ENCODE measurements around the gene EFCAB5. TPM values are rescaled to one million over a fixed set of nuclear protein-coding genes. Genes with fewer than 3 reads are reported as not detected.

Gene EFCAB5
- total and polyA plus RNA-seq, 4 donors: under 0.01 to 0.05 TPM; not detected in 2

GRCh38 chr17:29980261-29980660 is 38.8 kb downstream of the EFCAB5 start (continued):
- TF ChIP-seq NR2F2 (IDR thresholded peaks at IDR 0.05) (no peak), CTCF (IDR thresholded peaks at IDR 0.05; ENCODE audit: low read depth, low read length, missing input control) (no peak)

- DNase-seq (ENCODE audit: low spot score): no peak
- no peaks in the 10 kb centered on the region for H3K36me3 ChIP-seq (ENCODE audit: control insufficient read depth in 4 of 4, insufficient read depth in 3 of 4, low read depth in 1 of 4, low read length in 3 of 4)
- H3K4me3 ChIP-seq (ENCODE audit: low read depth in 1 of 3, low read length in 3 of 3): no peak overlapping the region
- WGBS: 76% methylated on average over 1 of the region's 1 CpG
- TF ChIP-seq NR2F2 (IDR thresholded peaks at IDR 0.05) (no peak), HNF4A (conservative IDR thresholded peaks at IDR 0.05) (no peak), FOXA1 (IDR thresholded peaks at IDR 0.05) (no peak)
- H3K9me3 ChIP-seq (ENCODE audit: control insufficient read depth in 4 of 4, low read length in 3 of 4): no peaks in the 10 kb centered on the region
- H3K4me1 ChIP-seq (ENCODE audit: control insufficient read depth in 4 of 4, insufficient read depth in 4 of 4, low read length in 3 of 4): no peaks in the 10 kb centered on the region
- no peak overlapping the region for H3K9ac ChIP-seq (ENCODE audit: low read depth in 1 of 2, low read length in 2 of 2)
- H3K27ac ChIP-seq (ENCODE audit: low read depth in 1 of 2, low read length in 2 of 2): no peak overlapping the region
- no peaks in the 10 kb centered on the region for H3K27me3 ChIP-seq (ENCODE audit: control insufficient read depth in 4 of 4, insufficient read depth in 4 of 4, low read length in 3 of 4)
Observed at GRCh38 chr17:29982991-29983653, 41.7 kb downstream of the EFCAB5 start.

- Histone ChIP-seq H3K27ac (ENCODE audit: low read depth in 1 of 2, low read length in 2 of 2) (no peak overlapping the region), H3K9me3 (ENCODE audit: control insufficient read depth in 4 of 4, low read length in 3 of 4) (peaks cover 0 to 2% (median 0%) of the 10 kb centered on the region in 4 donors), H3K27me3 (ENCODE audit: control insufficient read depth in 4 of 4, insufficient read depth in 4 of 4, low read length in 3 of 4) (no peaks in the 10 kb centered on the region), H3K4me1 (ENCODE audit: control insufficient read depth in 4 of 4, insufficient read depth in 4 of 4, low read length in 3 of 4) (no peaks in the 10 kb centered on the region), H3K4me3 (ENCODE audit: low read depth in 1 of 3, low read length in 3 of 3) (no peak overlapping the region), H3K9ac (ENCODE audit: low read depth in 1 of 2, low read length in 2 of 2) (no peak overlapping the region), H3K36me3 (ENCODE audit: control insufficient read depth in 4 of 4, insufficient read depth in 3 of 4, low read depth in 1 of 4, low read length in 3 of 4) (no peaks in the 10 kb centered on the region)
- no peak for DNase-seq (ENCODE audit: low spot score)
- 88% methylated on average over 3 of the region's 3 CpGs for WGBS
- TF ChIP-seq CTCF (IDR thresholded peaks at IDR 0.05; ENCODE audit: low read depth, low read length, missing input control): no peak
- TF ChIP-seq RAD21 (IDR thresholded peaks at IDR 0.05): no peak
- no peak for TF ChIP-seq NR2F2 (IDR thresholded peaks at IDR 0.05)
- no peak for TF ChIP-seq REST (IDR thresholded peaks at IDR 0.05)
- no peak for TF ChIP-seq GABPA (IDR thresholded peaks at IDR 0.05 in 1 of 2, conservative IDR thresholded peaks at IDR 0.05 in 1 of 2)
- no peak for TF ChIP-seq FOXA1 (IDR thresholded peaks at IDR 0.05)
- TF ChIP-seq JUND (IDR thresholded peaks at IDR 0.05): no peak
- no peak for TF ChIP-seq FOXA2 (IDR thresholded peaks at IDR 0.05)
- no peak for TF ChIP-seq YY1 (IDR thresholded peaks at IDR 0.05)
- no peak for TF ChIP-seq HNF4G (IDR thresholded peaks at IDR 0.05)
Observed at GRCh38 chr17:29996458-29996857, 55.0 kb downstream of the EFCAB5 start.
